Esophagus squamous epithelium (tissue), 4 donors: ENCODE measurements around the gene HBP1.

Experiments
- POLR2A ChIP-seq, 4 donors: fragments of 450-650 bp; IDR thresholded peaks; one replicate each; pipeline ENCODE4 v1.6.1; 2017; ENCODE audit warnings: antibody characterized with exemption in 4 of 4, mild to moderate bottlenecking in 4 of 4, moderate library complexity in 3 of 4
- TF ChIP-seq, protein P1 (sequence below), 6 experiments: fragments of 450-650 bp in 4 of 6; fragments of 200-600 bp in 2 of 6; sonication (generic) in 2 of 6; IDR thresholded peaks; one replicate each; pipeline ENCODE4 v1.5.1; 2016 to 2019; ENCODE audit warnings: antibody characterized with exemption in 6 of 6, mild to moderate bottlenecking in 4 of 6, moderate library complexity in 4 of 6

DNA sequence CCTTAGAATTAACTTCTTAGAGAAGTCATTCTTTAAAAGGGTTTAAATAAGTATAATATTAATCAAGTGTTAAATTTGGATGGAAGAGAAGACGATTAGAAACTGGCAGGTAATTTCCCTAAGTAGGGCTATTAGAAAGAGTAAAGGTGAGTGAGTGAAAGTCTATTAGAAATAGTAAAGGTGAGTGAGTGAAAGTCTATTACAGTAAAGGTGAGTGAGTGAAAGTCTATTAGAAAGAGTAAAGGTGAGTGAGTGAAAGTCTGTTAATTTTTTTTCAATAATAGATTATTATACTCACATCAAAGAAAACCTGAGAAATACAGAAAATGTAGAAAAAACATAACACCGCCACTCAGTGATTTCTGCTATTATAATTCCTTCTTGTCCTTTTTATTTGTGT lies 10.8 kb upstream of the HBP1 start:
- TF ChIP-seq, protein P1, sequence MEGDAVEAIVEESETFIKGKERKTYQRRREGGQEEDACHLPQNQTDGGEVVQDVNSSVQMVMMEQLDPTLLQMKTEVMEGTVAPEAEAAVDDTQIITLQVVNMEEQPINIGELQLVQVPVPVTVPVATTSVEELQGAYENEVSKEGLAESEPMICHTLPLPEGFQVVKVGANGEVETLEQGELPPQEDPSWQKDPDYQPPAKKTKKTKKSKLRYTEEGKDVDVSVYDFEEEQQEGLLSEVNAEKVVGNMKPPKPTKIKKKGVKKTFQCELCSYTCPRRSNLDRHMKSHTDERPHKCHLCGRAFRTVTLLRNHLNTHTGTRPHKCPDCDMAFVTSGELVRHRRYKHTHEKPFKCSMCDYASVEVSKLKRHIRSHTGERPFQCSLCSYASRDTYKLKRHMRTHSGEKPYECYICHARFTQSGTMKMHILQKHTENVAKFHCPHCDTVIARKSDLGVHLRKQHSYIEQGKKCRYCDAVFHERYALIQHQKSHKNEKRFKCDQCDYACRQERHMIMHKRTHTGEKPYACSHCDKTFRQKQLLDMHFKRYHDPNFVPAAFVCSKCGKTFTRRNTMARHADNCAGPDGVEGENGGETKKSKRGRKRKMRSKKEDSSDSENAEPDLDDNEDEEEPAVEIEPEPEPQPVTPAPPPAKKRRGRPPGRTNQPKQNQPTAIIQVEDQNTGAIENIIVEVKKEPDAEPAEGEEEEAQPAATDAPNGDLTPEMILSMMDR (IDR thresholded peaks at IDR 0.05), result no peak
- TF ChIP-seq POLR2A (IDR thresholded peaks at IDR 0.05), result no peak
